IMR-90 (cell line): ENCODE data around the gene MICAL1. TPM values are rescaled to one million over a fixed set of nuclear protein-coding genes. Genes with fewer than 3 reads are reported as not detected.

ENCODE experiments used
- ATAC-seq: fragments of 200-7000 bp; cut with Tn5 transposase; 2 replicates; pipeline ENCODE4 v1.9.1; 2020; ENCODE audit warnings: low read depth, mild to moderate bottlenecking, moderate library complexity
- BruUV-seq: library from RNA; stranded (reverse); fragments of 400-500 nt; replicated peaks from 2 replicates; lab custom pipeline; 2021; lab: Mats Ljungman, UMichigan
- CTCF ChIA-PET: fragments of 300-600 bp; formaldehyde crosslinking; extraction: SDS; loops from one replicate; lab custom pipeline; 2021; ENCODE audit warnings: antibody characterized with exemption; lab: Yijun Ruan, JAX
- POLR2A ChIA-PET: fragments of 300-600 bp; sonication (Branson Sonifier 250); formaldehyde crosslinking; loops from one replicate; lab custom pipeline; 2022; ENCODE audit warnings: antibody characterized with exemption; ENCODE audit not compliant: unreplicated experiment; lab: Charles Lee
- DNase-seq: peaks from one replicate; pipeline ENCODE4 v3.0.0; 2013
- H2AFZ ChIP-seq: replicated peaks from 2 replicates; pipeline ENCODE3; 2013; ENCODE audit warnings: low read length, mild to moderate bottlenecking; ENCODE audit not compliant: poor library complexity
- H2AK5ac ChIP-seq: 2 replicates; pipeline ENCODE4 v1.6.1; 2013; ENCODE audit warnings: low read depth, low read length, inconsistent platforms
- H2AK9ac ChIP-seq: replicated peaks from 2 replicates; pipeline ENCODE3; 2013; ENCODE audit warnings: mild to moderate bottlenecking, low read depth, low read length, moderate library complexity; ENCODE audit not compliant: poor library complexity
- H2BK120ac ChIP-seq: 2 replicates; pipeline ENCODE4 v1.6.1; 2013; ENCODE audit warnings: low read depth, low read length, inconsistent platforms
- H2BK15ac ChIP-seq: 3 replicates; pipeline ENCODE4 v1.6.1; 2013; ENCODE audit warnings: low read depth, low read length, inconsistent platforms
- H2BK20ac ChIP-seq: 2 replicates; pipeline ENCODE4 v1.6.1; 2013; ENCODE audit warnings: low read depth, mild to moderate bottlenecking, inconsistent platforms, low read length, moderate library complexity
- H2BK5ac ChIP-seq: 2 replicates; pipeline ENCODE4 v1.6.1; 2013; ENCODE audit warnings: mild to moderate bottlenecking, low read depth, low read length, inconsistent platforms; ENCODE audit not compliant: poor library complexity, severe bottlenecking
- H3K14ac ChIP-seq: replicated peaks from 2 replicates; pipeline ENCODE4 v1.6.1; 2013; ENCODE audit warnings: low read depth, low read length, inconsistent platforms
- H3K18ac ChIP-seq: 2 replicates; pipeline ENCODE4 v1.6.1; 2013; ENCODE audit warnings: low read depth, low read length, control low read depth
- H3K23ac ChIP-seq: 2 replicates; pipeline ENCODE4 v1.6.1; 2013; ENCODE audit warnings: low read depth, low read length, inconsistent platforms
- H3K27ac ChIP-seq: 2 replicates; pipeline ENCODE4 v1.5.1; 2013; ENCODE audit warnings: mild to moderate bottlenecking, control low read depth, low read length; ENCODE audit not compliant: insufficient read depth
- H3K27me3 ChIP-seq: 2 replicates; pipeline ENCODE4 v1.6.1; 2013; ENCODE audit warnings: low read length; ENCODE audit not compliant: control insufficient read depth, insufficient read depth
- H3K36me3 ChIP-seq: 2 replicates; pipeline ENCODE4 v1.6.1; 2013; ENCODE audit warnings: low read length, mixed read lengths; ENCODE audit not compliant: control insufficient read depth, insufficient read depth
- H3K4ac ChIP-seq: 2 replicates; pipeline ENCODE4 v1.6.1; 2013; ENCODE audit warnings: low read depth, low read length, inconsistent platforms
- H3K4me1 ChIP-seq: 2 replicates; pipeline ENCODE4 v1.6.1; 2013; ENCODE audit warnings: low read length, mixed read lengths; ENCODE audit not compliant: control insufficient read depth, insufficient read depth
- H3K4me2 ChIP-seq: 2 replicates; pipeline ENCODE4 v1.6.1; 2013; ENCODE audit warnings: low read depth, mild to moderate bottlenecking, control low read depth, low read length, moderate library complexity
- H3K4me3 ChIP-seq: 2 replicates; pipeline ENCODE4 v1.5.1; 2013; ENCODE audit warnings: low read depth, mild to moderate bottlenecking, control low read depth, low read length, moderate library complexity; ENCODE audit not compliant: insufficient read depth
- H3K56ac ChIP-seq: 2 replicates; pipeline ENCODE4 v1.6.1; 2013; ENCODE audit warnings: low read length, inconsistent platforms; ENCODE audit not compliant: insufficient read depth; ENCODE audit errors: extremely low read depth
- H3K79me1 ChIP-seq, 2 experiments: 2 replicates each; pipeline ENCODE4 v1.6.1; 2013; ENCODE audit warnings: low read length in 2 of 2, inconsistent platforms in 1 of 2, low read depth in 1 of 2
- H3K9ac ChIP-seq: 2 replicates; pipeline ENCODE4 v1.6.1; 2013; ENCODE audit warnings: low read depth, low read length, control low read depth
- H3K9me1 ChIP-seq: 2 replicates; pipeline ENCODE4 v1.6.1; 2013; ENCODE audit warnings: low read length, inconsistent platforms; ENCODE audit not compliant: insufficient read depth
- H3K9me3 ChIP-seq: 2 replicates; pipeline ENCODE4 v1.6.1; 2013; ENCODE audit warnings: low read length; ENCODE audit not compliant: control insufficient read depth, insufficient read depth
- H4K20me1 ChIP-seq: 2 replicates; pipeline ENCODE4 v1.6.1; 2013; ENCODE audit warnings: low read length, inconsistent platforms; ENCODE audit not compliant: insufficient read depth
- H4K5ac ChIP-seq: 2 replicates; pipeline ENCODE4 v1.6.1; 2013; ENCODE audit warnings: mild to moderate bottlenecking, low read depth, low read length, control low read depth
- H4K8ac ChIP-seq, 2 experiments: 2 replicates each; pipeline ENCODE4 v1.6.1; 2013; ENCODE audit warnings: low read depth in 2 of 2, low read length in 2 of 2, control low read depth in 1 of 2, inconsistent platforms in 1 of 2
- H4K91ac ChIP-seq: 2 replicates; pipeline ENCODE4 v1.6.1; 2013; ENCODE audit warnings: low read depth, low read length, inconsistent platforms; ENCODE audit not compliant: insufficient read depth
- BHLHE40 ChIP-seq: fragments of 150-350 bp; IDR thresholded peaks from 2 replicates; pipeline ENCODE4 v1.6.1; 2016; ENCODE audit warnings: mild to moderate bottlenecking, low read depth, low read length
- CEBPB ChIP-seq: IDR thresholded peaks from 2 replicates; pipeline ENCODE4 v1.6.1; 2012; ENCODE audit warnings: low read depth, low read length, improper control_type of control experiment
- CTCF ChIP-seq: conservative IDR thresholded peaks from 2 replicates; pipeline ENCODE4 v1.5.1; 2012; ENCODE audit warnings: mild to moderate bottlenecking, low read depth, low read length, improper control_type of control experiment
- ELK1 ChIP-seq: fragments of 150-350 bp; IDR thresholded peaks from 2 replicates; pipeline ENCODE4 v1.6.1; 2016; ENCODE audit warnings: low read depth, mild to moderate bottlenecking, low read length, moderate library complexity, borderline replicate concordance
- FOS ChIP-seq: fragments of 150-350 bp; IDR thresholded peaks from 2 replicates; pipeline ENCODE4 v1.6.1; 2016; ENCODE audit warnings: low read depth, low read length
- MAZ ChIP-seq: IDR thresholded peaks from 2 replicates; pipeline ENCODE4 v1.6.1; 2012; ENCODE audit warnings: low read depth, mild to moderate bottlenecking, low read length, improper control_type of control experiment, moderate library complexity, borderline replicate concordance
- NFE2L2 ChIP-seq: fragments of 150-350 bp; IDR thresholded peaks from 2 replicates; pipeline ENCODE4 v1.6.1; 2016; ENCODE audit warnings: low read depth, mild to moderate bottlenecking, low read length
- POLR2A ChIP-seq: IDR thresholded peaks from 2 replicates; pipeline ENCODE4 v1.6.1; 2012; ENCODE audit warnings: mild to moderate bottlenecking, low read depth, low read length
- SMC3 ChIP-seq: fragments of 150-350 bp; IDR thresholded peaks from 2 replicates; pipeline ENCODE4 v1.6.1; 2016; ENCODE audit warnings: low read depth, mild to moderate bottlenecking, antibody characterized with exemption, low read length, moderate library complexity
- USF2 ChIP-seq: fragments of 150-350 bp; IDR thresholded peaks from 2 replicates; pipeline ENCODE4 v1.6.1; 2017; ENCODE audit warnings: mild to moderate bottlenecking, antibody characterized with exemption, low read length, low read depth
- WGBS, 2 experiments: methylation state at CpG; one replicate each; pipeline versions ENCODE4 v1.1.5 to v1.1.7; 2013; ENCODE audit warnings: missing lambda C conversion rate in 2 of 2; ENCODE audit not compliant: insufficient read length in 1 of 2; ENCODE audit errors: extremely low coverage in 2 of 2; 5-methylcytosine and 5-hydroxymethylcytosine counted together
- dilution Hi-C: fragments of 300-500 bp; cut with HindIII; formaldehyde crosslinking; loops from one replicate; pipeline ENCODE4 v1.14.3; 2018; ENCODE audit warnings: low sequenced_read_pairs; ENCODE audit not compliant: unreplicated experiment
- in situ Hi-C: fragments of 300-500 bp; cut with MboI; formaldehyde crosslinking; loops from 3 replicates; pipeline ENCODE4 v1.14.3; 2019; ENCODE audit warnings: low sequenced_read_pairs, inconsistent platforms, mixed read lengths
- intact Hi-C: fragments of 100-400 bp; cut with micrococcal nuclease; formaldehyde crosslinking; loops from 2 replicates; pipeline ENCODE4 v1.10.0; 2022
- polyA plus RNA-seq, 3 experiments: library from polyadenylated mRNA; depleted of rRNA; stranded (reverse); fragments of >200 nt; gene quantifications; 2 replicates each; pipeline ENCODE4 v1.2.3, GENCODE V29; 2012; ENCODE audit warnings: low replicate concordance in 1 of 3
- total RNA-seq: library from RNA; depleted of rRNA; stranded (reverse); fragments of >200 nt; gene quantifications from 2 replicates; pipeline ENCODE4 v1.2.3, GENCODE V29; 2012

Gene MICAL1
- total and polyA plus RNA-seq, 2 of the 4 experiments (the other 2 are of a cell fraction): 30.5 to 57.1 TPM

GRCh38 chr6:109461733-109462526 is 6.4 kb upstream of the MICAL1 start:
- CTCF ChIA-PET: interaction anchor here (0.6 kb wide), 1 partner anchor 24 kb away, joined by 3 read pairs; no protein-coding TSS in a partner anchor
- H4K20me1 ChIP-seq: no peaks in the 10 kb centered on the region

More at GRCh38 chr6:109461733-109462526, 6.4 kb upstream of the MICAL1 start:
- no peak overlapping the region for H2BK120ac ChIP-seq
- peaks cover 3% of the 10 kb centered on the region for H3K4me1 ChIP-seq
- H2AK9ac ChIP-seq: no peak overlapping the region
- BruUV-seq: no TSS peak
- H3K27me3 ChIP-seq: no peaks in the 10 kb centered on the region
- peaks cover 5% of the 10 kb centered on the region; the same call in 1 of the 2 replicates for H3K9me1 ChIP-seq
- no CpG with 5 or more reads among the region's 1 CpG for WGBS, 2 experiments
- H3K4me3 ChIP-seq: no peak overlapping the region
- H3K23ac ChIP-seq: no peak overlapping the region
- in situ Hi-C loops (no loop called here), intact Hi-C loops (no loop called here), dilution Hi-C loops (no loop called here)
- no peak for DNase-seq
- no peak overlapping the region for H3K14ac ChIP-seq
- H4K91ac ChIP-seq: no peak overlapping the region
- no peak overlapping the region for H2BK15ac ChIP-seq
- no peak overlapping the region for H3K18ac ChIP-seq
- H2AFZ ChIP-seq: no peak overlapping the region
- peaks cover 18% of the 10 kb centered on the region for H3K36me3 ChIP-seq
- no peak overlapping the region for H4K5ac ChIP-seq
- no peak overlapping the region for H2AK5ac ChIP-seq
- H2BK5ac ChIP-seq: no peak overlapping the region
- POLR2A ChIA-PET: no interaction called here
- H4K8ac ChIP-seq: no peak overlapping the region
- H3K9ac ChIP-seq: no peak overlapping the region
- H3K27ac ChIP-seq: no peak overlapping the region
- peaks cover 8 to 27% of the 10 kb centered on the region in 2 experiments; a peak in 3 of 4 replicates for H3K79me1 ChIP-seq
- H3K4me2 ChIP-seq: no peak overlapping the region
- ATAC-seq: no peak
- no peaks in the 10 kb centered on the region for H3K9me3 ChIP-seq
- H3K4ac ChIP-seq: no peak overlapping the region
- no peak overlapping the region for H3K56ac ChIP-seq
- TF ChIP-seq SMC3 (no peak), FOS (no peak), CEBPB (no peak), USF2 (no peak), POLR2A (no peak), BHLHE40 (no peak), CTCF (no peak), NFE2L2 (no peak), MAZ (no peak), ELK1 (no peak)
- H2BK20ac ChIP-seq: no peak overlapping the region
